ENCODE measurements around the gene ACADVL. TPM values are rescaled to one million over a fixed set of nuclear protein-coding genes. Genes with fewer than 3 reads are reported as not detected.

ACADVL gene
- total and polyA plus RNA-seq, 10 donors: 320 to 963 (median 586) TPM

- WGBS, 5 donors: 25 to 44% (median 29%) methylated on average over 10 to 11 of the region's 11 CpGs
- Histone ChIP-seq H3K4me3 (peak overlapping the region; percentile 83 to 99 (median 92)), H3K9me3 (no peaks in the 10 kb centered on the region), H3K27ac (peak overlapping the region; percentile 91 to 99 (median 94)), H3K36me3 (peaks cover 0 to 50% (median 37%) of the 10 kb centered on the region in 6 donors), H3K4me1 (peaks cover 27 to 76% (median 57%) of the 10 kb centered on the region in 6 donors), H3K27me3 (replicated peaks in 1 of 7) (no peaks in the 10 kb centered on the region)
- no peak for DNase-seq
- intact Hi-C loops (cut with DNase I; ENCODE audit: low total_unique reads): no loop called here
- peak in 9 of 11 experiments; percentile 6 to 72 (median 45) for TF ChIP-seq CTCF (IDR thresholded peaks at IDR 0.05 in 8 of 11, conservative IDR thresholded peaks at IDR 0.05 in 3 of 11)
- peak in 1 of 3 donors; percentile 9 for TF ChIP-seq POLR2AphosphoS5 (IDR thresholded peaks at IDR 0.05)
- no peak for TF ChIP-seq POLR2A (IDR thresholded peaks at IDR 0.05)
Measured at GRCh38 chr17:7220593-7221277, 997 bp downstream of the ACADVL start.

GRCh38 chr17:7221278-7222092 is 1.7 kb downstream of the ACADVL start:
- TF ChIP-seq POLR2AphosphoS5 (IDR thresholded peaks at IDR 0.05) (no peak), POLR2A (IDR thresholded peaks at IDR 0.05) (no peak), CTCF (IDR thresholded peaks at IDR 0.05 in 8 of 11, conservative IDR thresholded peaks at IDR 0.05 in 3 of 11) (no peak)
- Histone ChIP-seq H3K4me1 (peaks cover 27 to 68% (median 49%) of the 10 kb centered on the region in 6 donors), H3K27me3 (replicated peaks in 1 of 7) (no peaks in the 10 kb centered on the region), H3K36me3 (peaks cover 0 to 57% (median 44%) of the 10 kb centered on the region in 6 donors), H3K27ac (peak overlapping the region in 7 of 8 donors; percentile 91 to 99 (median 95)), H3K9me3 (no peaks in the 10 kb centered on the region), H3K4me3 (peak overlapping the region in 3 of 8 donors; percentile 92 to 99 (median 95))
- intact Hi-C loops (cut with DNase I; ENCODE audit: low total_unique reads): no loop called here
- WGBS, 5 donors: 72 to 83% (median 75%) methylated on average over 8 to 10 of the region's 10 CpGs
- no peak for DNase-seq

GRCh38 chr17:7222093-7222971 is 2.6 kb downstream of the ACADVL start:
- H3K36me3 ChIP-seq: peaks cover 0 to 66% (median 53%) of the 10 kb centered on the region in 6 donors
- 86 to 93% (median 91%) methylated on average over 15 of the region's 15 CpGs for WGBS, 5 donors

More at GRCh38 chr17:7222093-7222971, 2.6 kb downstream of the ACADVL start:
- Histone ChIP-seq H3K9me3 (no peaks in the 10 kb centered on the region), H3K27me3 (replicated peaks in 1 of 7) (no peaks in the 10 kb centered on the region), H3K4me1 (peaks cover 27 to 60% (median 42%) of the 10 kb centered on the region in 6 donors), H3K4me3 (no peak overlapping the region), H3K27ac (peak overlapping the region in 3 of 8 donors; percentile 91 to 99 (median 97))
- TF ChIP-seq POLR2A (IDR thresholded peaks at IDR 0.05) (no peak), CTCF (IDR thresholded peaks at IDR 0.05 in 8 of 11, conservative IDR thresholded peaks at IDR 0.05 in 3 of 11) (no peak), POLR2AphosphoS5 (IDR thresholded peaks at IDR 0.05) (no peak)
- DNase-seq: no peak
- intact Hi-C loops (cut with DNase I; ENCODE audit: low total_unique reads): no loop called here
